T47D (cell line): Measurements from ENCODE around the gene CABCOCO1.

ENCODE experiments used
- DNase-seq, 2 experiments: peaks; one replicate each; pipeline versions ENCODE4 v3.0.0 to v3.0.0-alpha.2; 2011 to 2012; ENCODE audit warnings: low read depth in 1 of 2, low spot score in 1 of 2
- JUND ChIP-seq: IDR thresholded peaks from 2 replicates; pipeline ENCODE4 v1.6.1; 2012; ENCODE audit warnings: low read depth
- in situ Hi-C: cut with HindIII; loops from 2 replicates; pipeline ENCODE4 v1.10.0; 2016; ENCODE audit warnings: low sequenced_read_pairs, low pct_unique_long_range_greater_than_20kb

Gene CABCOCO1, protein sequence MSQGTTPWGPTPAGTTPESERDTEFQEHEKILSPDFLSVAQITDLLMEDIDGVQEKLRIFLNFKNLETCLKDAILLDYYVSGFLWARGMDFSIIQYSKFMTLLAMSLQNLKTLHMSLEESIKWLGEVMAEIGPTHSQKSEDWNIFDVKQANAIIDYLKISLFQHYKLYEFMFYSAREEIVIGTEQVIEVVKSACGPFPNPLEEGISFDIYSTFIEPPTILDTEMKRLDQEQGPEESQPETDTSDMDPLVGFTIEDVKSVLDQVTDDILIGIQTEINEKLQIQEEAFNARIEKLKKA

GRCh38 chr10:61662794-61663259, at the start of gene CABCOCO1:
Gene CABCOCO1, plus strand, starts transcription at chr10:61662929. Its CDS starts 44 bp downstream, at chr10:61662973.
- TF ChIP-seq JUND = no peak
- in situ Hi-C loops = no loop called here
- peak; percentile 25 to 38 for DNase-seq

DNA sequence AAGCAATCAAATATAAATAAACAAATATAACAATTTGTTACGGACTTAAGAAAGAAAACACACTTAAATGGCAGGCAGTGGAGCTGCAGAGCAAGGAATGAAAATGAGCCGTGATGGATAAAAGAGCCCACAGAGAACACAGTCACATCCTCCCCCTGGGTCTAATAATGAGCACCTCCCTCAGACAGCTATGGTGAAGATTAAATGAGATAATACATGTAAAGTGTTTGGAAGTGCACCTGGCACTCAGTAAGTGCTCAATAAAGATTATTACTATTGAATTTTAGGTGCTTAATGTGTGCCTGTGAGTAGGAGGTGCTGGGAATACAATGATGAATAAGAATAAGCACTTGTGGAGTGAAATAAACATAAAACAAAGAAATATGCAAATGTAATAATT, 49.1 kb upstream of the CABCOCO1 start:
- no peak for DNase-seq
- in situ Hi-C loops = no loop called here

DNA sequence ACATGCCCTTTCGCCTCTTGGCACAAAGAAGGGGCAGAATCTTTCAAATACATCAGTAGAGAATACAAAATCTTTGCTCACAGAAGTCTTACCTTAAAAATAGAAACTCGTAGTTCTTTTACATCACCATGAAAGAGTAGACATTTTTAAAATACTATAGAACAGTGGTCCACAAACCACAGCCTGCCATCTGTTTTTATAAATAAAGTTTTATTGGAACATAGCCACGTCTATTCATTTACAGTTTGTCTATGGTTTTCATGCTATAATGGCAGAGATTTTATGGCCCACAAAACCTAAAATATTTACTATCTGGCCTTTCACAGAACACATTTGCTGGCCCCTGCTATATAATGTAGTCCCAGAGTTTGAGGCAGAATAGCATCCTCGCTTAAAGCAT, 46.1 kb upstream of the CABCOCO1 start:
- no peak for TF ChIP-seq JUND
- DNase-seq = no peak
- in situ Hi-C loops = no loop called here

More for the DNA sequence above, 49.1 kb upstream of the CABCOCO1 start:
- TF ChIP-seq JUND = no peak

GRCh38 chr10:61617180-61617579, 45.5 kb upstream of the CABCOCO1 start:
- no peak for TF ChIP-seq JUND
- in situ Hi-C loops = no loop called here
- DNase-seq = no peak

- no peak for DNase-seq
- no peak for TF ChIP-seq JUND
- in situ Hi-C loops = no loop called here
Observed at GRCh38 chr10:61617586-61617985, 45.1 kb upstream of the CABCOCO1 start.

DNA sequence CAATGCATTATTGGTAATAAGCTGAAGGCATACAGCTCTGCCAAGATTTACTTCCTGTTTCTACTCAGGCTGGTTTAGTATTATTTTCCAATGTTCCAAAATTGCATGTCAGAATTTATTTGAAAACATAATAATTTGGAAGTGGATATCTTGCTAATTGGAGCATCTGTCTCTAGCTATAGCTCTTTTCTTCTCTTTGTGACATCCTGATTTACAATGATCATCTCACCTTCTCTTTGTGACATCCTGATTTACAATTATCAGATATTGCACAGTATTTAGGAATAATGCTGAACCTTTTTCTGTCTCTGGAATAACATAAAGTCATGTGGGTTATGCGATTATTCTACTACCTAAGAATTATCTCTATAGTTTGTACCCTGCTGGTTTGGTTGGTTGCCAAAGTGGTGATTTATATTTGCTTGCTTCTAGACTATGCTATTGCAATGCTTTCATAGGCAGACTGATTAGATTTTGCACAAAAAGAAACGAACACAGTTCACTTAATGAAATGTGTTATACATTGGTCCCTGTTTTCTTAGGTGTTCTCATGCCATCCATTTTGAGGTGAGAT, 44.3 kb upstream of the CABCOCO1 start:
- in situ Hi-C loops = no loop called here
- DNase-seq = no peak
- TF ChIP-seq JUND = no peak

GRCh38 chr10:61620506-61620905, 42.2 kb upstream of the CABCOCO1 start:
- DNase-seq = no peak
- in situ Hi-C loops = no loop called here
- TF ChIP-seq JUND = no peak

- no peak for DNase-seq
- TF ChIP-seq JUND = no peak
- in situ Hi-C loops = no loop called here
Observed at GRCh38 chr10:61621605-61622051, 41.1 kb upstream of the CABCOCO1 start.

GRCh38 chr10:61623161-61623560, 39.6 kb upstream of the CABCOCO1 start:
- peak in 1 of 2 experiments; percentile 22 for DNase-seq
- TF ChIP-seq JUND = no peak
- in situ Hi-C loops = no loop called here

DNA sequence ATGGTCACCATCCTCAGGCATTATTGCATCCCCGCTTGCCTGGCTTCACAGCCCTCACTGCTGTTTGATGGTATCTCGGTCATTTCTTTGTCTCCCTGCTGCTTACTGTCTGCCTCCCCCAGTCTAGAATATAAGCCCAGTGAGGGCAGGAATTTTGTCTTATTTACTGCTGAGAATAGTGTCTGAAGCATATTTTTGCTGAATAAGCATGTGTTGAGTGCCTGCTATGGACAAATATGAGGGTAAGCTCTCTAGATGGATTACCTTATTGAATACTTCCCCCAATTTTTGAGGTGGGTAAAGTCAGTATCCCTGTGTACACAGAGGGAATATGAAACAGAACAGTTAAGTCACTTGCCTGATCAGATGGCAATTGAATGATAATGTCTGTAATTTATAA, 36.5 kb upstream of the CABCOCO1 start:
- TF ChIP-seq JUND = no peak
- in situ Hi-C loops = no loop called here
- DNase-seq = no peak

DNA sequence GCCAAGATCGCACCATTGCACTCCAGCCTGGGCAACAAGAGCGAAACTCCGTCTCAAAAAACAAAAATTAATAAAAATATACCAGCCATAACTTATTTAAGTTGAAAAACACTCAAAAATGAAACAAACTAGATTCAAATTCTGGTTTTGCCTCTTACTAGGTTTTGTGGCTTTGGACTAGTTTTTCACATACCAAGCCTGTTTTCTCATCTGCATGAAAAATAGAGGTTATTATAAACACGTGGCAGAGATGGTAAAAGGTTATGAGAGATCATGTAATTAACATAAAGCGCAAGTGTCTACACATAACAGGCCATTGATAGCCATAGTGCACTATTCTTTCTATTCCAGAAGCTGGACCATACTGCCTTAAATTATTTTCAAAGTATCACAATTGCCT, 35.5 kb upstream of the CABCOCO1 start:
- DNase-seq = no peak
- TF ChIP-seq JUND = no peak

DNA sequence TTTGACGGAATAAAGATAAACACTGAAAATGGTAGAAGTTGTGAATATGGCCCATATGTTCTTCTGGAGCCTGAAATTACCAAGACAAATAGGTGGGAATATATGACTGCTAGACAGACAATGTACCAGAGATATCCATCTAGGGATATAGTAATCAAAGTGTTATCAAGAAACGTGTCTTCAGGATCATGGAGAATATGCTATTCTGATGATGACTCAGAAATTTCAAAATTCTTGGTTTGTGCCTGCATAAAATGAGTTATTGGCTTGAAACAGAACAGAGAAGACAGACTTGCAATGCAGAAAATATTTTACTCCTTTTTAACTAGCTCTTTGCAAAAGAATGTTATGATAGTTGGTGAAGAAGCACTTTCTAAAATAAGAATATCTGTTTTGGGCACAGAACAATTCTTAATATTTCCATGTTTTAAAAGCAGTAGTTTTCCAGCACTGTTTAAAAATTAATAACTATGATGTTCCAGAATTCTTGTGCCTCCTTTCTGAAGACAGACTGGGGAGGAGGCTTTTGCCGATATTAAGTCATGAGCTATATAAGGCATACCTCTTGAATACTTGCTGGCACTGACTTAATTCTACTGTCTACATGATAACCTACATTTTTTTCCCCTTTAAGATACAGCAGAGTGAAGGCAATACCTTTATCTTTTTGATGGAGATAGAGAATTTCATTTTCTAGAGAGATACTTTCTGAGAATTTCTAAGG, 34.4 kb upstream of the CABCOCO1 start:
- in situ Hi-C loops = no loop called here
- no peak for TF ChIP-seq JUND
- DNase-seq = no peak

More for the DNA sequence above, 35.5 kb upstream of the CABCOCO1 start:
- in situ Hi-C loops = no loop called here
